HG03095 (cell line): Measurements from ENCODE around the gene PAXIP1.

Experiments
- ATAC-seq: cut with Tn5 transposase; IDR thresholded peaks from one replicate; pipeline ENCODE4 v1.9.1; 2021; ENCODE audit warnings: moderate library complexity; ENCODE audit not compliant: unreplicated experiment

Gene PAXIP1

DNA sequence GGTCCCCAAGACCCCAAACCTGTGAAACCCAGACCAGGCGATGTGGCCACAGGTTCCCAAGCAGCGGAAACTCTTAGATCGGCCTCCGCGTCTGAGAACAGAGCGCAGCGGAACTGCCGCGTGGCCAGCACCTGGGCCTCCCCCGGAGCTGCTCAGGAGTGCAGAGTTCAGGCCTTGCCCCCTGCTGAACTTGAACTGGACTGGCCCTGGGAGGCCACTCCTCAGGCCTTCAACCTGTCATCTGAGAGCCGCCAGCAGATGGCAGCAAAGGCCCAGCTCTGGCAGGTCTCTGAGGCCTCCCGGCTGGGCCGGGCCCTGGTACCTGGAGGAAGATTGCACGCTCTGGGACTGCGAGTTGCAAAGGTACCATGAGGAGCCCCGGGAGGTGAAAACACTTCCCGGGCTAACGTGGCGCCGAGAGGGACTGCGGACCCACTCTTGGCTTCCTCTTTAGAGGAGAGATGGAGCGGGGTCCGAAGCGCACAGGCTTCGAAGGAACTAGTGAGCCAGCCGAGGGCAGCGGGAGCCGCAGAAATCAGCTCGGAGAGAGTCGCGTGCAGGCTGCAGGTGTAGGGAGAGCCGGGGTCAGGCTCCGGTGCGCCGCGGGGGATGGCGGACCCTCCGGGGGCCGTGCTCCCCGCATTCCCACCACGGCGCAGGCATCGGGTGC, 89.2 kb downstream of the PAXIP1 start:
- ATAC-seq: peak; percentile 98

DNA sequence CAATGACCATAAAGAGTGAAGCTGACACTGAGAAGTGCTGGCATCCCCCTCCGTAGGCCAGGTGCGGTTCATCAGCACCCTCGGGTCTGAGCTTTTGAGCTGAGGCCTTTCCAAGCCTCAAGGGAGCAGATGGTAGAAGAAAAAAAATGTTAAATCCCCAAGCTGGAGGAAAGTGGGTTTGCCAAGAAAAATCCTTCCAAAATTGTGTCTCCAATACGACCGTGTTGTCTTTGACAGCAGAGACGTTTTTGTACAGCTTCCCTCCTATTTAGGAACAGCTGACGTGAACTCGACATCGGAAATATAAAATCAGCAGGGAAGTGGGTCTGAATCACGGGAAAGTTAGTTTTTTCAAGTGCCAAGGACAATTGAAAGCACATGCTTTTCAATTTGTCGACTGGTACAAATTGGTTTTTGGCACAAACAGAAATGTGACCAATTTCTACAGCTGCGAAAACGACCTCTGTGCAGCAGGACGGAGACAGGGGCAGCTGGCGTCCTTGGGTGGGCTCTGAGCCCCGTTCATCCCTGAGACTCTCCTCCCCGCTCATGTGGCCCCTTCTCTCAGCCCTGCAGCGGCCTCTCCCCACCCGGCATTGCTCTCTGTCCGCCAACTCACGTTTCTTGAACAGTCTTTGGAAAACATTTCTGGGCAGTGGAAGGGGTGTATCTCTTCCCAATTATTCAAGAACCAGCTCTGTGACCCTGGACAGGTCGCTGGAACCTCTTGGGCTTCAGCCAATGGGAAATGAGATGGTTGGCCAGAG, 89.9 kb downstream of the PAXIP1 start:
- ATAC-seq: no peak

DNA sequence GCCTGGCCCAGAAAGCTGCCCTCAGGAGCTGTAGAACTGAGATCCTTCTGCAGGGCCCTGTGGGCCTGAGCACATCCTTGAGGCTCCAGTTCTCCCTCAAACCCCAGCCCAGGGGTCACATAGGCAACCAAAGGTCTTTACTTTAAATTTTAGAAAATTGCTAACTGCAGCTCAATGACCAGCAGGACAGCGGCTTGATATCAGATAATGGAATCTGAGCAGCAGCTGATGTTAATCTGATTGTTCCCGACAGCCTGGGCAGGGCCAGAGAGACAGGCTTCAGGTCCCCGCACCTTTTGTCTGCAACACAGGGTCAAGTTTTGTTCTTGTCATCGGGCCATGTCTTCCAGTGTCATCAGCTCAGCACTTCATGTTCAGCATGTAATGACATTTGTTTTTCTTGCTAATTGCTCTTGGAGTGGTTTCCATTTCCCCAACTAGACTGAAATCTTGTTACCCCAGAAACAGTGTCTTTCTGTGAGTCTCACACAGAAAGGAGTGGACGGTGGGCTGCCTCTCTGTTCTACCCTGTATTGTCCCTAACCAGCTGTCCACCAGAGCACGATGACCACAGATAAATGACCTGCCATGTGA, 91.0 kb downstream of the PAXIP1 start:
- ATAC-seq: no peak

GRCh38 chr7:154911411-154911810, 91.5 kb downstream of the PAXIP1 start:
- ATAC-seq: no peak

DNA sequence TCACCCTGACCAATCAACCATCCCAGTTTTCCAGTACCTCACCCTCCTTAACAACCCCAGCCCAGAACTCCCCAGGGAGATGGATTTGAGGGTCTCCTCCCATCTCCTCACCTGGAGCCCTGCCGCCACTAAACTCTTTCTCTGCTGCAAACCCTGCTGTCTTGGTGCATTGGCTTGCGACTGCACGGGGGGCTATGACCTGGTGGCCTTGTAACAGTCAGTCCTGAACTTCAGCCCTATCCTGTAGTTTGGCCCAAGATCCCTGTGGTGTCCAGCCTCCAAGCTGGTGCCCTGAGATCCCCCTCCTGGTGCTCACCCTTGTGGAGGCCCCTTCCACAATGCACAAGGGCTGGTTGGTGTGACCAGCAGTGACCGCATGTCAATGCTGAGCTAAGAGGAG, 91.9 kb downstream of the PAXIP1 start:
- no peak for ATAC-seq

GRCh38 chr7:154910125-154910524, 92.8 kb downstream of the PAXIP1 start:
- ATAC-seq: no peak

- ATAC-seq: no peak
Measured at GRCh38 chr7:154909241-154910105, 93.5 kb downstream of the PAXIP1 start.

GRCh38 chr7:154907651-154908620, 95.0 kb downstream of the PAXIP1 start:
- ATAC-seq: no peak

DNA sequence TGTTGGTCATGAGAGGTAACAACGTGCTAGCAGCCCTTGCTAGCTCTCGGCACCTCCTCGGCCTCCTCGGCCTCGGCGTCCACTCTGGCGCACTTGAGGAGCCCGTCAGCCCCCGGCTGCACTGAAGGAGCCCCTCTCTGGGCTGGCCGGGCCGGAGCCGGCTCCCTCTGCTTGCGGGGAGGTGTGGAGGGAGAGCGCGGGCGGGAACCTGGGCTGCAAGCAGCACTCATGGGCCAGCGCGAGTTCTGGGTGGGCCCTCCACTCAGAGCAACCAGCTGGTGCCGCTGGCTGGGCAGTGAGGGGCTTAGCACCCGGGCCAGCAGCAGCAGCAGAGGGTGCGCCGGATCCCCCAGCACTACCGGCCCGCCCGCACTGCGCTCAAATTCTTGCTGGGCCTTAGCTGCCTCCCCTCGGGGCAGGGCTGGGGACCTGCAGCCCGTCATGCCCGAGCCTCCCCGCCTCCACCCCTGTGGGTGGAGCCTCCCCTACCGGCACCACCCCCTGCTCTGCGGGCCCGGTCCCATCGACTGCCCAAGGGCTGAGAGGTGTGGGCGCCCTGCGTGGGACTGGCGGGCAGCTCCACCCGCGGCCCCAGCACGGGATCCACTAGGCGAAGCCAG, 96.1 kb downstream of the PAXIP1 start:
- ATAC-seq: no peak

DNA sequence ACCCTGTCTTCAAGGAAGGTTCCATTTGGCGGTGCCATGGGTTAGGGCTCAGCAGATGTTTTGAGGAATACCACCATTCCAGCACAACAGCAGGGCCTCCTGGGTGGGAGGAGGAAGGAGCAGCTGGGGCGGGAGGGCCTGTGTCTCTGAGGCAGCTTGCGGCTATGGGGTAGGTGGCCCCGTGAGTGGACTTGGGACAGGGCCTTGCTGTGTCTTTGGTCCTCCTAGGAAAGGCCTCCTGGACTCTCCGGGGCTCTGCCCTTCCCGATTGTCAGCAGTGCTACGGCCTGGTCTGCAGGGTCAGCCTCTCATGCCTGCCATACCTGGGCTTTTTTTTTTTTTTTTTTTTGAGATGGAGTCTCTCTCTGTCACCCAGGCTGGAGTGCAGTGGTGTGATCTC, 96.7 kb downstream of the PAXIP1 start:
- ATAC-seq: no peak

DNA sequence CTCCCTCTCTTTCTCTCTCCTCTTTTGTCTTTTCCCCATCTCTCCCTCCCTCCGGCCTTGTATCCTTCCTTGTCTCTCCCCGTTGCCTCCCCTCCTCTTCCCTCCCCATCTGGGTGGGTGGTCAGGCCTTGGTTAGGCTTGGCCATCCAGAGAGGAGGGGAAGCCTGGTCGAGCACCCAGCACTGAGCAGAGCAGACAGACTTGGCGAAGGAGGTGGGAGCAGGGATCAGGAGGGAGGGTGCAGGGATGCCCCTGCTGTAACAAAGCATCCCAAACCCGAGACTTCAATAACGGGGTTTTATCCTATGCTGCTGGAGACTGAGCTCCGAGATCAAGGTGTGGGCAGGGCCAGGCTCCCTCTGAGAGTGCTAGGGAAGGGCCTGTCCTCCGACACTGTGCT, 97.3 kb downstream of the PAXIP1 start:
- no peak for ATAC-seq

GRCh38 chr7:154905146-154905545, 97.8 kb downstream of the PAXIP1 start:
- no peak for ATAC-seq

DNA sequence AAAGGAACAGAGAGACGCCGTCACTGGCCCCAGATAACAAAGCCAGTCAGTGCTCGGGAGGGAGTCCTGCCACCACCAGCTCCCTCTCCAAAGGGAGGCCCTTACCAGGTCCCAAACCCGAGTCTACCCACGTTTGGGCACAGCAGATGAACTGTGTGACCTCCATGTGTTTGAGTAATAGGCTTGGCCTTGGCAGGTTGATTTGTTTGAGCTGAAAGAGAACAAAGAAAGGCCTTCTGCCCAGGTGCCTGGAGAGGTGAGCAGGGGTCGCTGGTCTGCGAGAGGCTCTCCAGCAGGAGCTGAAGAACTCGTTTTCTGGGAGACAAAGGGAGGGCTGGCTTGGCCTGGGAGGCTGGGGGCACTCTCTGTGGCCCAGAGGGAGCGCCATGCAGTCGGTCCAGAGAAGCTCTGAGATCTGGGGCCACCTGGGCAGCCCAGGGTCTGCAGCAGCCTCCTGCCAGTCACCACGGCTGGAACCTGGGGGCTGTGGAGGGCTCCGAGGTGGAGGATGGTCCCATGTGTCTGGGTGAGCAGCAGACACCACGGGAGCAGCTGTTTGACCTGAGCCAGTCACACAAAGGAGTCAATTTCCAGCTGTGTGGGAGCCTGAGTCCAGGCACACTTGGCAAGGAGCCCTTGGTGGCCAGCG, 99.7 kb downstream of the PAXIP1 start:
- ATAC-seq: no peak

DNA sequence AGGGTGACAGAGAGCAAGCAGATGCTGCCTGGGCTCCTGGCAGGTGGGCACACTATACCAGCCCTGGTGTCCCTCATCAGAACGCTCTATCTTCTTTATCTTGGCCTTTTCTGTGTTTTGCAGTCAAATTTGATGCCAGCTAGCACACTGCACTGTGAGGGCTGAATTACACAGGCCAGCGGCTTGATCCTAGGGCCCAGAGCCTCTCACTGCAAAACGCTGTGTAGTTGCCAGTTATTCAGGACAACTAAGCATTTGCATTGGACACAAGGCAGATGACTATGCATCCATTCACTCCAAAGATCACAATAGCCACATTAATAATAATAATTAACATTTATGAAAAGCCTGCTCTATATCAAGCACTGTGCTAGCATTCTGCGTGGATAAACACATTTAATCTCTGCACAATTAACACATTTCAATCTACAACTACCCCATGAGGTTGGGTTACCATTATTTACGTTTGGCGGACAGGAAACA, 100.3 kb downstream of the PAXIP1 start:
- no peak for ATAC-seq

DNA sequence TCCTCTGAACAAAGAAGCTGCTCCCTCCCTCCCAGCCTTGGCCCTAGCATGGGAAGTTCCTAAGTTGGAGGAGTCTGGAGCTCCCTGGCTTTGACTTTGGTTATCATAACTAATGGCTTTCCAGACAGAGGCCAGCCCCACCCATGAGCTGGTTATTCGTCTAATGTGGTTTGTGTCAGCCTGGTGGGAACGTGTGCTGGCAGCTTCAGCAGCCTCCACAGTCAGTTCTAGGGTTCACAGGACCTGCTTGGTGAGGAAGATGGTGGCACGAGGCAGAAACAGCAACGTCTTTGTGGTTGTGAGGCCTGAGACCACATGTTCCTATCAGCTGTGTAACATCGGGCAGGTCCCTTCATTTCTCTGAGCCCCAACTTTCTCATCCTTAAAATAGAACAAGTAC, 103.1 kb downstream of the PAXIP1 start:
- no peak for ATAC-seq

GRCh38 chr7:154898973-154899855, 103.7 kb downstream of the PAXIP1 start:
- ATAC-seq: no peak

GRCh38 chr7:154896076-154896475, 106.8 kb downstream of the PAXIP1 start:
- no peak for ATAC-seq
